Measurements from ENCODE around the gene C14orf132. TPM values are rescaled to one million over a fixed set of nuclear protein-coding genes. Genes with fewer than 3 reads are reported as not detected.

The C14orf132 gene
- total and polyA plus RNA-seq, 2 of the 4 experiments (the other 2 are of a cell fraction) = 6.3 to 13.5 TPM

- Histone ChIP-seq H2BK20ac (ENCODE audit: low read depth, low read length) (no peak overlapping the region), H4K5ac (ENCODE audit: low read depth, low read length) (no peak overlapping the region), H3K4me2 (ENCODE audit: low read depth, low read length) (no peak overlapping the region), H3K9me3 (ENCODE audit: control insufficient read depth, insufficient read depth, low read length) (no peaks in the 10 kb centered on the region), H2BK5ac (ENCODE audit: low read depth, low read length, poor library complexity, severe bottlenecking) (no peak overlapping the region), H2AK5ac (ENCODE audit: low read depth, low read length) (no peak overlapping the region), H2BK120ac (ENCODE audit: low read depth, low read length) (no peak overlapping the region), H3K18ac (ENCODE audit: low read depth, low read length) (no peak overlapping the region), H4K91ac (ENCODE audit: insufficient read depth, low read depth, low read length) (no peak overlapping the region), H4K8ac (ENCODE audit: low read depth in 2 of 2, low read length in 2 of 2) (no peak overlapping the region), H3K14ac (replicated peaks; ENCODE audit: low read depth, low read length) (no peak overlapping the region), H3K4ac (ENCODE audit: low read depth, low read length) (no peak overlapping the region), H3K9ac (ENCODE audit: low read depth, low read length) (no peak overlapping the region), H3K4me1 (ENCODE audit: control insufficient read depth, insufficient read depth, low read length) (peaks cover 9% of the 10 kb centered on the region), H2BK15ac (ENCODE audit: low read depth, low read length) (no peak overlapping the region), H3K4me3 (ENCODE audit: insufficient read depth, low read depth, low read length) (no peak overlapping the region), H4K20me1 (ENCODE audit: insufficient read depth, low read length) (no peaks in the 10 kb centered on the region), H3K27me3 (ENCODE audit: control insufficient read depth, insufficient read depth, low read length) (no peaks in the 10 kb centered on the region), H3K23ac (ENCODE audit: low read depth, low read length) (no peak overlapping the region), H3K27ac (ENCODE audit: insufficient read depth, low read length) (no peak overlapping the region), H2AK9ac (replicated peaks; ENCODE audit: low read depth, low read length, poor library complexity) (no peak overlapping the region), H3K9me1 (ENCODE audit: insufficient read depth, low read length) (peaks cover 12% of the 10 kb centered on the region), H3K56ac (ENCODE audit: extremely low read depth, insufficient read depth, low read length) (no peak overlapping the region), H3K79me1 (ENCODE audit: low read depth in 1 of 2, low read length in 2 of 2) (peaks cover 2 to 19% of the 10 kb centered on the region in 2 experiments; a peak in 2 of 4 replicates), H3K36me3 (ENCODE audit: control insufficient read depth, insufficient read depth, low read length) (peaks cover 29% of the 10 kb centered on the region), H2AFZ (replicated peaks; ENCODE audit: low read length, poor library complexity) (no peak overlapping the region)
- no TSS peak for BruUV-seq (replicated peaks)
- DNase-seq (no peak), ATAC-seq (ENCODE audit: low read depth) (no peak)
- POLR2A ChIA-PET (ENCODE audit: unreplicated experiment) = no interaction called here
- WGBS, 2 experiments (ENCODE audit: extremely low coverage in 2 of 2, insufficient read length in 1 of 2) = no CpG with 5 or more reads among the region's 4 CpGs
- dilution Hi-C loops (cut with HindIII; ENCODE audit: low sequenced_read_pairs, unreplicated experiment) (no loop called here), in situ Hi-C loops (cut with MboI; ENCODE audit: low sequenced_read_pairs) (no loop called here), intact Hi-C loops (cut with micrococcal nuclease) (no loop called here)
- CTCF ChIA-PET = no interaction called here
- no peak for TF ChIP-seq RCOR1 (IDR thresholded peaks at IDR 0.05; ENCODE audit: insufficient replicate concordance, low read length)
- no peak for TF ChIP-seq MXI1 (IDR thresholded peaks at IDR 0.05; ENCODE audit: borderline replicate concordance, low read depth, low read length)
- no peak for TF ChIP-seq ELK1 (IDR thresholded peaks at IDR 0.05; ENCODE audit: borderline replicate concordance, low read depth, low read length)
- TF ChIP-seq NFE2L2 (IDR thresholded peaks at IDR 0.05; ENCODE audit: low read depth, low read length) = no peak
- no peak for TF ChIP-seq RAD21 (IDR thresholded peaks at IDR 0.05; ENCODE audit: low read length)
- no peak for TF ChIP-seq SMC3 (IDR thresholded peaks at IDR 0.05; ENCODE audit: low read depth, low read length)
- no peak for TF ChIP-seq CHD1 (IDR thresholded peaks at IDR 0.05; ENCODE audit: low read depth, low read length)
- no peak for TF ChIP-seq MAZ (IDR thresholded peaks at IDR 0.05; ENCODE audit: borderline replicate concordance, low read depth, low read length)
- TF ChIP-seq RFX5 (IDR thresholded peaks at IDR 0.05; ENCODE audit: low read depth, low read length) = no peak
- TF ChIP-seq BHLHE40 (IDR thresholded peaks at IDR 0.05; ENCODE audit: low read depth, low read length) = no peak
- no peak for TF ChIP-seq MAFK (IDR thresholded peaks at IDR 0.05; ENCODE audit: low read depth, low read length)
- no peak for TF ChIP-seq POLR2A (IDR thresholded peaks at IDR 0.05; ENCODE audit: low read depth, low read length)
- TF ChIP-seq, protein P1, sequence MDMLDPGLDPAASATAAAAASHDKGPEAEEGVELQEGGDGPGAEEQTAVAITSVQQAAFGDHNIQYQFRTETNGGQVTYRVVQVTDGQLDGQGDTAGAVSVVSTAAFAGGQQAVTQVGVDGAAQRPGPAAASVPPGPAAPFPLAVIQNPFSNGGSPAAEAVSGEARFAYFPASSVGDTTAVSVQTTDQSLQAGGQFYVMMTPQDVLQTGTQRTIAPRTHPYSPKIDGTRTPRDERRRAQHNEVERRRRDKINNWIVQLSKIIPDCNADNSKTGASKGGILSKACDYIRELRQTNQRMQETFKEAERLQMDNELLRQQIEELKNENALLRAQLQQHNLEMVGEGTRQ (IDR thresholded peaks at IDR 0.05; ENCODE audit: low read depth, low read length) = no peak
- TF ChIP-seq, protein P2, sequence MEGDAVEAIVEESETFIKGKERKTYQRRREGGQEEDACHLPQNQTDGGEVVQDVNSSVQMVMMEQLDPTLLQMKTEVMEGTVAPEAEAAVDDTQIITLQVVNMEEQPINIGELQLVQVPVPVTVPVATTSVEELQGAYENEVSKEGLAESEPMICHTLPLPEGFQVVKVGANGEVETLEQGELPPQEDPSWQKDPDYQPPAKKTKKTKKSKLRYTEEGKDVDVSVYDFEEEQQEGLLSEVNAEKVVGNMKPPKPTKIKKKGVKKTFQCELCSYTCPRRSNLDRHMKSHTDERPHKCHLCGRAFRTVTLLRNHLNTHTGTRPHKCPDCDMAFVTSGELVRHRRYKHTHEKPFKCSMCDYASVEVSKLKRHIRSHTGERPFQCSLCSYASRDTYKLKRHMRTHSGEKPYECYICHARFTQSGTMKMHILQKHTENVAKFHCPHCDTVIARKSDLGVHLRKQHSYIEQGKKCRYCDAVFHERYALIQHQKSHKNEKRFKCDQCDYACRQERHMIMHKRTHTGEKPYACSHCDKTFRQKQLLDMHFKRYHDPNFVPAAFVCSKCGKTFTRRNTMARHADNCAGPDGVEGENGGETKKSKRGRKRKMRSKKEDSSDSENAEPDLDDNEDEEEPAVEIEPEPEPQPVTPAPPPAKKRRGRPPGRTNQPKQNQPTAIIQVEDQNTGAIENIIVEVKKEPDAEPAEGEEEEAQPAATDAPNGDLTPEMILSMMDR (conservative IDR thresholded peaks at IDR 0.05; ENCODE audit: low read depth, low read length) = no peak
- no peak for TF ChIP-seq CEBPB (IDR thresholded peaks at IDR 0.05; ENCODE audit: low read depth, low read length)
- TF ChIP-seq FOS (IDR thresholded peaks at IDR 0.05; ENCODE audit: low read depth, low read length) = no peak
Observed at GRCh38 chr14:96089401-96089800, 50.2 kb downstream of the C14orf132 start.
